DOHH2 (cell line): ENCODE data around the gene HS3ST5.

Experiments
- H3F3A ChIP-seq: fragments of 200-600 bp; sonication (generic), shearing (Covaris generic); 2 replicates; pipeline ENCODE4 v1.6.0; 2016; ENCODE audit warnings: antibody characterized with exemption, mild to moderate bottlenecking; ENCODE audit not compliant: control insufficient read depth, insufficient read depth
- H3K27ac ChIP-seq: fragments of 200-600 bp; sonication (generic); 2 replicates; pipeline ENCODE4 v1.5.1; 2014; ENCODE audit warnings: low read depth, mild to moderate bottlenecking, low read length, moderate library complexity
- H3K27me3 ChIP-seq: fragments of 200-600 bp; sonication (generic); 2 replicates; pipeline ENCODE4 v1.6.1; 2014; ENCODE audit warnings: mild to moderate bottlenecking, low read length, mixed read lengths; ENCODE audit not compliant: control insufficient read depth
- H3K36me3 ChIP-seq: fragments of 200-600 bp; sonication (generic); 2 replicates; pipeline ENCODE4 v1.6.1; 2014; ENCODE audit warnings: mild to moderate bottlenecking, low read length, moderate library complexity, mixed read lengths; ENCODE audit not compliant: control insufficient read depth
- H3K4me1 ChIP-seq: fragments of 200-600 bp; sonication (generic); 2 replicates; pipeline ENCODE4 v1.6.1; 2014; ENCODE audit warnings: mild to moderate bottlenecking, low read length, mixed read lengths; ENCODE audit not compliant: control insufficient read depth
- H3K4me2 ChIP-seq: fragments of 200-600 bp; sonication (generic); 2 replicates; pipeline ENCODE4 v1.6.0; 2014; ENCODE audit warnings: mild to moderate bottlenecking, low read length, moderate library complexity
- H3K4me3 ChIP-seq: fragments of 200-600 bp; sonication (generic); 2 replicates; pipeline ENCODE4 v1.5.1; 2014; ENCODE audit warnings: mild to moderate bottlenecking, low read length, mixed read lengths
- H3K79me2 ChIP-seq: fragments of 200-600 bp; sonication (generic); 2 replicates; pipeline ENCODE4 v1.6.1; 2014; ENCODE audit warnings: mild to moderate bottlenecking, low read length, mixed read lengths; ENCODE audit not compliant: control insufficient read depth
- H3K9me2 ChIP-seq: fragments of 200-600 bp; sonication (generic); replicated peaks from 2 replicates; pipeline ENCODE4 v1.6.1; 2014; ENCODE audit warnings: mild to moderate bottlenecking, low read length, mixed read lengths; ENCODE audit not compliant: control insufficient read depth
- H3K9me3 ChIP-seq: fragments of 200-600 bp; sonication (generic); 2 replicates; pipeline ENCODE4 v1.6.1; 2014; ENCODE audit warnings: antibody characterized with exemption, low read length, mixed read lengths; ENCODE audit not compliant: control insufficient read depth, insufficient read depth
- H4K20me1 ChIP-seq: fragments of 200-600 bp; sonication (generic); 2 replicates; pipeline ENCODE4 v1.6.0; 2014; ENCODE audit warnings: low read depth, mild to moderate bottlenecking, antibody characterized with exemption, low read length, moderate library complexity; ENCODE audit not compliant: control insufficient read depth, insufficient read depth
- CTCF ChIP-seq: fragments of 200-600 bp; sonication (generic); IDR thresholded peaks from one replicate; pipeline ENCODE4 v1.5.1; 2014; ENCODE audit warnings: antibody characterized with exemption, mild to moderate bottlenecking, low read depth, low read length; ENCODE audit not compliant: poor library complexity, severe bottlenecking
- EZH2phosphoT487 ChIP-seq: fragments of 200-600 bp; sonication (generic); IDR thresholded peaks from 2 replicates; pipeline ENCODE4 v1.6.1; 2017; ENCODE audit warnings: borderline replicate concordance, mild to moderate bottlenecking, antibody characterized with exemption, low read length, moderate library complexity, mixed read lengths

The HS3ST5 gene

DNA sequence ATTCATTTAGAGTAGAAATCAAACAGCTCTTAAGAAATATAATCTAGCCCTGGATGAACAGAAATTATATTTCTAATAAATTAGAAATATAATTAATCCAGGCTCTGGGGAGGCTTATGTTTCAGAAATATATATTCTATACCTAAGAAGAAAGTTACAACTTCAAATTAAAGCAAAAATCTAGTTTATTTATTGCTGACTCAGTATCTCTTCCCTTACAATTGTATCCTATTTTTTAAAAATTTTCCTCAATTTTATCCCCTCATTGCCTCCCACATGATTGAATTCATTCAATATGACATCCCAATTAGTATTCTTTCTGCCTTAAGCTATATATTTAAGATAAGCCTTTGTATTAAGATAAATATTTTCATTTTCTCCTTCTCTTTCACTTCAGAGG lies 71.4 kb downstream of the HS3ST5 start:
- TF ChIP-seq EZH2phosphoT487 (no peak), CTCF (no peak)
- Histone ChIP-seq H3F3A (no peaks in the 10 kb centered on the region), H3K4me3 (no peak overlapping the region), H3K27me3 (no peaks in the 10 kb centered on the region), H3K79me2 (no peaks in the 10 kb centered on the region), H3K4me2 (no peak overlapping the region), H3K4me1 (no peaks in the 10 kb centered on the region), H3K9me2 (no peaks in the 10 kb centered on the region), H3K27ac (no peak overlapping the region), H3K36me3 (no peaks in the 10 kb centered on the region), H3K9me3 (no peaks in the 10 kb centered on the region), H4K20me1 (no peaks in the 10 kb centered on the region)

DNA sequence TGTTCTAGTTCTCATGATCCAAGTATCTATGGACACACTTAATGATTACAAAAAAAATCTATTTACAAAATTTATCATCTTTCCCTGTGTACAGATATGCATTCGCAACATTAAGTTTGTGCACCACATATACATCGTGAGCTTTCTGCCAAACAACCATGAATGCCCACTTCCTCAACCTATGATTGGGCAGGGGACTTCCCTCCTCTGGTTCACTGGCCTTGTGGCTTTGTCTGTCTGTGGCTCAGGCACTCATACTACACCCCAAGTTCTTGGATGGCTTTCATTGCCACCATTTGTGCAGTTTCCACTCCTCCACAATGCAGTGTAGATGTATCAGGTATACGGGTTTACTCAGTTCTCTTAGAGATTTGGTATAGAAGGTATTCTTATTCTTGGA lies 74.9 kb downstream of the HS3ST5 start:
- no peak overlapping the region for H3K4me2 ChIP-seq
- no peak overlapping the region for H3K27ac ChIP-seq
- no peak overlapping the region for H3K4me3 ChIP-seq
- no peaks in the 10 kb centered on the region for H4K20me1 ChIP-seq
- no peaks in the 10 kb centered on the region for H3K79me2 ChIP-seq
- no peaks in the 10 kb centered on the region for H3K4me1 ChIP-seq
- no peaks in the 10 kb centered on the region for H3K36me3 ChIP-seq
- TF ChIP-seq CTCF: no peak
- TF ChIP-seq EZH2phosphoT487: no peak
- H3K27me3 ChIP-seq: no peaks in the 10 kb centered on the region
- no peaks in the 10 kb centered on the region for H3K9me3 ChIP-seq
- no peaks in the 10 kb centered on the region for H3K9me2 ChIP-seq
- H3F3A ChIP-seq: no peaks in the 10 kb centered on the region

GRCh38 chr6:114260810-114261209 lies 82.0 kb downstream of the HS3ST5 start:
- Histone ChIP-seq H3K27ac (no peak overlapping the region), H4K20me1 (no peaks in the 10 kb centered on the region), H3K9me2 (no peaks in the 10 kb centered on the region), H3K4me1 (no peaks in the 10 kb centered on the region), H3K4me3 (no peak overlapping the region), H3K9me3 (no peaks in the 10 kb centered on the region), H3K79me2 (no peaks in the 10 kb centered on the region), H3F3A (no peaks in the 10 kb centered on the region), H3K36me3 (no peaks in the 10 kb centered on the region), H3K4me2 (no peak overlapping the region), H3K27me3 (no peaks in the 10 kb centered on the region)
- TF ChIP-seq EZH2phosphoT487 (no peak), CTCF (no peak)

- Histone ChIP-seq H3F3A (no peaks in the 10 kb centered on the region), H3K9me3 (no peaks in the 10 kb centered on the region), H3K9me2 (no peaks in the 10 kb centered on the region), H4K20me1 (no peaks in the 10 kb centered on the region), H3K36me3 (no peaks in the 10 kb centered on the region), H3K4me2 (no peak overlapping the region), H3K4me3 (no peak overlapping the region), H3K79me2 (no peaks in the 10 kb centered on the region), H3K27ac (no peak overlapping the region), H3K4me1 (no peaks in the 10 kb centered on the region), H3K27me3 (no peaks in the 10 kb centered on the region)
- no peak for TF ChIP-seq CTCF
- TF ChIP-seq EZH2phosphoT487: no peak
Observed at GRCh38 chr6:114258376-114258775, 84.4 kb downstream of the HS3ST5 start.
